Mesodermal cell (in vitro differentiated cells): ENCODE results near the gene TAPBPL. TPM values are rescaled to one million over a fixed set of nuclear protein-coding genes. Genes with fewer than 3 reads are reported as not detected.

Experiments used
- H3K27ac ChIP-seq: 2 replicates; pipeline ENCODE4 v1.7.0; 2013; ENCODE audit warnings: mild to moderate bottlenecking, low read depth, low read length, moderate library complexity; ENCODE audit not compliant: severe bottlenecking
- H3K36me3 ChIP-seq: 2 replicates; pipeline ENCODE4 v1.7.1; 2013; ENCODE audit warnings: mild to moderate bottlenecking, low read length, moderate library complexity; ENCODE audit not compliant: control insufficient read depth, insufficient read depth
- H3K4me1 ChIP-seq: one replicate; pipeline ENCODE4 v1.7.1; 2013; ENCODE audit warnings: mild to moderate bottlenecking, low read length; ENCODE audit not compliant: insufficient read depth, control insufficient read depth, poor library complexity, severe bottlenecking
- H3K4me3 ChIP-seq: 2 replicates; pipeline ENCODE4 v1.7.0; 2013; ENCODE audit warnings: low read length, control low read depth, mild to moderate bottlenecking; ENCODE audit not compliant: insufficient read depth, poor library complexity, severe bottlenecking; ENCODE audit errors: extremely low read depth
- H3K9me3 ChIP-seq: 2 replicates; pipeline ENCODE4 v1.7.1; 2013; ENCODE audit warnings: mild to moderate bottlenecking, low read length, moderate library complexity; ENCODE audit not compliant: control insufficient read depth
- WGBS, 2 experiments: methylation state at CpG; one replicate each; pipeline ENCODE4 v1.1.5; 2013; ENCODE audit warnings: missing lambda C conversion rate in 2 of 2; ENCODE audit not compliant: insufficient coverage in 2 of 2; 5-methylcytosine and 5-hydroxymethylcytosine counted together
- polyA plus RNA-seq, 2 experiments: library from polyadenylated mRNA; stranded (reverse); fragments of 50-300 nt; gene quantifications; one replicate each; pipeline ENCODE4 v1.2.3, GENCODE V29; 2013

Gene TAPBPL, protein sequence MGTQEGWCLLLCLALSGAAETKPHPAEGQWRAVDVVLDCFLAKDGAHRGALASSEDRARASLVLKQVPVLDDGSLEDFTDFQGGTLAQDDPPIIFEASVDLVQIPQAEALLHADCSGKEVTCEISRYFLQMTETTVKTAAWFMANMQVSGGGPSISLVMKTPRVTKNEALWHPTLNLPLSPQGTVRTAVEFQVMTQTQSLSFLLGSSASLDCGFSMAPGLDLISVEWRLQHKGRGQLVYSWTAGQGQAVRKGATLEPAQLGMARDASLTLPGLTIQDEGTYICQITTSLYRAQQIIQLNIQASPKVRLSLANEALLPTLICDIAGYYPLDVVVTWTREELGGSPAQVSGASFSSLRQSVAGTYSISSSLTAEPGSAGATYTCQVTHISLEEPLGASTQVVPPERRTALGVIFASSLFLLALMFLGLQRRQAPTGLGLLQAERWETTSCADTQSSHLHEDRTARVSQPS
- polyA plus RNA-seq (2013, experiment 1 of 2), result 1.4 TPM
- 1.3 TPM for polyA plus RNA-seq (2013, experiment 2 of 2)

DNA sequence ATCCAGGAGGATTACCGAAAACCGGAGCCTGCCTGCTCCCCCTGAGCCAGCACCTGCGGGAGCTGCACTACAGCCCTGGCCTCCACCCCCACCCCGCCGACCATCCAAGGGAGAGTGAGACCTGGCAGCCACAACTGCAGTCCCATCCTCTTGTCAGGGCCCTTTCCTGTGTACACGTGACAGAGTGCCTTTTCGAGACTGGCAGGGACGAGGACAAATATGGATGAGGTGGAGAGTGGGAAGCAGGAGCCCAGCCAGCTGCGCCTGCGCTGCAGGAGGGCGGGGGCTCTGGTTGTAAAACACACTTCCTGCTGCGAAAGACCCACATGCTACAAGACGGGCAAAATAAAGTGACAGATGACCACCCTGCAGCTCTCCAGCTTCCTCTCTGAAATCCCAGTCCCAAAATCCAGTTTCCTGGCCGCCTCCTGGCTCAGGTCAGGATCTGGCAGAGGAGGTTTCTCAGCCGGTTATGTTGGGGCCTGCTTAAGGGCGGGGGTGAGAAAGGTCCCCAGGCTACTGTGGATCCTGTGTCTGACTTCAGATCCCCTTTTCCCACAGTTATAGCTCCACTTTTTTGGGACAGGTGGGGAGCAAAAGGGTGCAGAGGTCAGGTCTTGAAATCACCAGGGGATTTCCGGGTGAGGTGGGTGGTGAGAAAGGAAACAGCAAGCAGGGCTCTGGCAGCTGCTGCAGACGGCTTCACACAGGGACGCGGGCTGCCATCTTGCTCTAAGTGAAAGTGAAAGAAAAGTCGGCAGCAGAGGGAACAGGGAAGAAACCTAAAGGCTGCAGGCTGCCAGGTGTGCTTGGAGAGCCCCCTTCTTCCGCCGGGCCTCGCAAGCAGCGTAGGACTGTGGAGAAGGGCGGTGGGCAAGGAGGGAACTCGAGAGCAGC is at the start of gene TAPBPL:
Gene TAPBPL (plus strand): TSS at position 695 of the 897 bp plus-strand sequence. CDS start 207 bp downstream, outside the sequence.
- 29 to 40% methylated on average over 23 to 26 of the region's 27 CpGs for WGBS, 2 experiments
- Histone ChIP-seq H3K27ac (peak within 1 kb of the TSS; percentile 83), H3K4me3 (peak within 1 kb of the TSS; percentile 31), H3K36me3 (no peaks in the 10 kb centered on the region), H3K9me3 (no peaks in the 10 kb centered on the region), H3K4me1 (peaks cover 17% of the 10 kb centered on the region)

DNA sequence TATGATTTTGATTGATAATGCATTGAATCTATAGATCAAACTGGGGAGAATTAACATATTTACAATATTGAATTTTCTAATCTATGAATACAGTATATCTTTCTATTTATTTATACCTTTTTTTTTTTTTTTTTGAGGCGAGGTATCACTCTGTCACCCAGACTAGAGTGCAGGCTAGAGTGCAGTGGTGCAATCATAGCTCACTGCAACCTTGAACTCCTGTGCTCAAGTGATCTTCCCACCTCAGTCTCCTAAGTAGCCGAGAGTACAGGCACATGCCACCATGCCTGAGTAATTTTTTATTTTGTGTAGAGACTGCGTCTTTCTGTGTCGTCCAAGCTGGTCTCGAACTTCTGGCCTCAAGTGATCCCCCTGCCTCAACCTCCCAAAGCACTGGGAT is 47.5 kb upstream of the TAPBPL start:
- Histone ChIP-seq H3K36me3 (no peaks in the 10 kb centered on the region), H3K27ac (no peak overlapping the region), H3K4me3 (no peak overlapping the region), H3K4me1 (no peaks in the 10 kb centered on the region), H3K9me3 (no peaks in the 10 kb centered on the region)
- 97% methylated on average over 4 of the region's 5 CpGs; no CpG with 5 or more reads in 1 of the 2 experiments for WGBS, 2 experiments

DNA sequence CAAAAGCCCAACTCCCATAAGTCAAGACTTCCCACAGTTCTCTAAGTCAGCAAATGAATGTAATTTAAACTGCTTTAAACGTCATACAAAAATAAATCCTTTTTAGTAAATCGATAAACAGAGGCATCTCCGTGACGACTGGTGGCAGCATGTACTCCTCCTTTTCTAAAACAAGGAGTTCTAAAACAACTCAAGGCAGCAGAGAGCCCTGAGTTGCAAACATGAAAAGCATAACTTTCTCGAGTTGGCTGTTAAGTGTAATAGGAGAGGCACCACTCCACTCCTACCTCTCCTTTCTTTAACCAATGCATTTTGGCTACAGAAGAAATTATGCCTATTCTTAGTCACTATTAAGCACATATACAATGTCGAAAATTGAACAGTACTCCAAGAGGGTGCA is 45.9 kb upstream of the TAPBPL start:
- Histone ChIP-seq H3K27ac (no peak overlapping the region), H3K36me3 (no peaks in the 10 kb centered on the region), H3K4me1 (no peaks in the 10 kb centered on the region), H3K9me3 (no peaks in the 10 kb centered on the region), H3K4me3 (no peak overlapping the region)
- 86 to 100% methylated on average over 3 to 4 of the region's 6 CpGs for WGBS, 2 experiments

DNA sequence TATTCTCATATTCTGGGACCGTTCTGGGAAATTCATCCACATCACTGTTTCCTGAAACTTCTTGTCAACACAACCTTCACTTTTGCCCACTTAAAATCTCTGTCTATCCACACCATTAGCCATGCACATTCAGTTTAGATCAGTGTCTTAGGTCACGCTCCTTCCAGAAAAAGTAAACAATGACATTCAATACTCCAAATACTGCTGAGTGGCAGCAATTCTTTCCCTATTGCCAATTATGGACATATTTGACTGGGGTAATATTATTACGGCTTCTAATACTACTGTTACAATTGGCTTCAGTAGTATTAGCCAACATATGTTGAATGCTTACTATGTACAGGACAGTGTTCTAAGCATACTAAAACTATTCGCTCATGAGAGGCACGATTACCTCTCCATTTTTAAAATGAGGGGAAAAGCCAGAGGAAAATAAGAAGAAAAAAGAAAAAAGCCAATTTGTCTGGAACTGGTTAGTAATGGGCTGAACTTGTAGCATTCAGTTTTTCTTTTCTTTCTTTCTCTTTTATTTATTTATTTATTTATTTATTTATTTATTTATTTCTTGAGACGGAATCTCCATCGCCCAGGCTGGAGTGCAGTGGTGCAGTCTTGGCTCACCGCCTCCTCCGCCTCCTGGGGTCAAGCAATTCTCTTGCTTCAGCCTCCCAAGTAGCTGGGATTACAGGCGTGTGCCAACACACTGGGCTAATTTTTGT is 44.4 kb upstream of the TAPBPL start:
- Histone ChIP-seq H3K27ac (no peak overlapping the region), H3K4me1 (no peaks in the 10 kb centered on the region), H3K36me3 (no peaks in the 10 kb centered on the region), H3K9me3 (no peaks in the 10 kb centered on the region), H3K4me3 (no peak overlapping the region)
- WGBS, 2 experiments, result 89 to 95% methylated on average over 5 of the region's 10 CpGs

DNA sequence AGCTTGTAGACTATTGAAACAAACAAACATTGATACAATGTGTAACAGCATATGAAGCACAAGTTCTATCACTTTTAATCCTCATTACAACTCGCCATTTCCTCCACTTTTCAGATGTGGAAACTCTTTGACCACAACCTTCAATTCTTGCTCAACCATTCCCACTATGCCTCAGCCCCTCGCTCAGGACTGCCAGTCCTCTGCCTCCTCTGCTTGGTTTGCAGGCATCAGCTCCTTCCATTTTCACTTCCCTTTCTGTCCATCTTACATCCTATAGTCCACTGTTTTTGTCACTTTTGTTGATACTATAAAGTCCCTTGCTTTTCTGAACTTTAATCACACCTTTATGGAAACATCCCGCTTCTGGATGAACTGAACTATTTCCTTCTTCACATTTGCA is 35.2 kb upstream of the TAPBPL start:
- Histone ChIP-seq H3K27ac (no peak overlapping the region), H3K9me3 (no peaks in the 10 kb centered on the region), H3K4me1 (no peaks in the 10 kb centered on the region), H3K4me3 (no peak overlapping the region), H3K36me3 (no peaks in the 10 kb centered on the region)
- WGBS, 2 experiments, result 82 to 86% methylated on average over 3 of the region's 3 CpGs

DNA sequence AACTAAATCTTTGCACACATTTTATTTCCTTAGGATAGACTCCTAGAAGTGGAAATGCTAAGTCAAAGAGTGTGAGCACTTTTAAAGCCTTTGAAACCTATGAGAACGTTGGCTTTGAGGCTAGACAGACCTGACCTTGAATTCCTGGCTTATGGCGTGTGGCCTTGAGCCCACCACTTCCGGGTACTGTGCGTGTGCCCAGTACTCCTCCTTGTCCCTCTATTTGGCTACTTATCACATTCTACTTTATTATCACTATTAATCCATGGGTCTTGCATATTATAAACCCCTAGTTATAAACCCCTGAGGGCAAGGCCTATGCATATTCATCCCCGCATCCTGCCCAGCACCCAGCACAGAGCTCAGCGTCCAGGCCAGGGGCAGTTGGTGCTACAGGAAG is 33.0 kb upstream of the TAPBPL start:
- H3K27ac ChIP-seq, result no peak overlapping the region
- no peaks in the 10 kb centered on the region for H3K9me3 ChIP-seq
- H3K4me3 ChIP-seq, result no peak overlapping the region
- 68 to 75% methylated on average over 4 to 6 of the region's 6 CpGs for WGBS, 2 experiments
- no peaks in the 10 kb centered on the region for H3K4me1 ChIP-seq
- H3K36me3 ChIP-seq, result no peaks in the 10 kb centered on the region

DNA sequence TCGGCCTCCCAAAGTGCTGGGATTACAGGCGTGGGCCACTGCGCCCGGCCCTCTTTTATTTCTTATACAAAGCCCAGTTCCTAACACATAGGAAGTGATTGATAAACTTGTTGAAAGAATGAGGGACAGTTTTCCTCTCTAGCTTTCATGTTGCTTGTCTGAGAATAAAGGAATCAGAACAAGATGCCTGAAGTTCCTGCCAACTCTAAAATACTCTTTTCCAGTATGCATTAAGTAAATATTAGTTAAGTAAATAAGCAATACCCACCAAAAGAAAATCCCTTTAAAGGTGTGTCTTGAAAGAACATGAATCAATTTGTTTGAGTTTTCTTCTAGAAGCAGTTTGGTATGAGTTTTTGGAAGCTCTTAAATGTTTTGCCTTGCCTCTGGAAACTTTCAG is 31.5 kb upstream of the TAPBPL start:
- Histone ChIP-seq H3K9me3 (no peaks in the 10 kb centered on the region), H3K4me3 (no peak overlapping the region), H3K36me3 (no peaks in the 10 kb centered on the region), H3K27ac (no peak overlapping the region), H3K4me1 (no peaks in the 10 kb centered on the region)
- no CpG with 5 or more reads among the region's 4 CpGs for WGBS, 2 experiments

DNA sequence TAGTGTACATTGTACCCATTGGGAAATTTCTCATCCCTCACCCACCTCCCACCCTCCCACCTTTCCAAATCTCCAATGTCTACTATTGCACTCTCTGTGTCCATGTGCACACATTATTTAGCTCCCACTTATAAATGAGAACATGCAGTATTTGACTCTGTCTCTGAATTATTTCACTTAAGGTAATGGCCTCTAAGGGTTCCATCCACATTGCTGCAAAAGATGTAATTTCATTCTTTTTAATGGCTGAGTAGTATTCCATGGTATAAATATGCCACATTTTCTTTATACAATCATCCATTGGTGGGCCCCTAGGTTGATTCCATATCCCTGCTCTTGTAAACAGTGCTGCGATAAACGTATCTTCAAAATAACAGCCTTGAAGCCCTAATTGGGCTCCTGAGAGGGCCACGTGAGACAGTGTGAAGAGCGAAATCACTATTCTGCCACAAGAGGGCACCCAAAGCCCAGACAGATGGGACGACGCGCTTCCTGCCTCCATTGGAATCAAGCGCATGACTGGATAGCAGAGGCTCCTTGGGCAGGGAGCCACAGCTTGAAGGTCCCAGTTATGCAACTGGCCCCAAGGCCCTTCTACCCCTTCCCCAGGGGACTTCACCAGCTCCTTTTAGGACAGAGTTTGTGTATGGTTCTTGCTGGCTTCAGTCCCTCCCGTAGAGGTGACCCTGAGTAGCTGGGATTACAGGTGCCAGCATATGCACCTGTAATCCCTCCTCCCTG is 28.4 kb upstream of the TAPBPL start:
- Histone ChIP-seq H3K9me3 (no peaks in the 10 kb centered on the region), H3K27ac (no peak overlapping the region), H3K36me3 (no peaks in the 10 kb centered on the region), H3K4me1 (no peaks in the 10 kb centered on the region), H3K4me3 (no peak overlapping the region)
- WGBS, 2 experiments, result 10 to 17% methylated on average over 7 to 8 of the region's 9 CpGs

DNA sequence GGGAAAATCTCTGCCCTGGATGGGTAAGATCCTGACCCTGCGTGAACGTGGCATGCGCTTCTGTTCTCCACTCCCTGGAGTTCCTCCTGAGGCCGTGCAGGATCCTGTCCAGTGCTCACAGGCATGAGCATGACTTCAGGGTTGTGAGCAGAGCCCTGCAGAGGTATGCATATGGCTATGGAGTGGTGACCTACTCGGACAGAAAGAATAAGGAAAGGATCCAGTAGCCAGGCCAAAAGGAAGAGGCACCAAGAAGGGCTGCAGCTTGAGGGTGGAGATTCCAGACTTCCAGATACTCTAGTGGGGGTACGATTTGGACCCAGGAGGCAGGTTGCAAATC is 27.9 kb upstream of the TAPBPL start:
- no peaks in the 10 kb centered on the region for H3K36me3 ChIP-seq
- WGBS, 2 experiments, result 71 to 88% methylated on average over 5 of the region's 6 CpGs
- H3K4me1 ChIP-seq, result no peaks in the 10 kb centered on the region
- H3K27ac ChIP-seq, result no peak overlapping the region
- H3K4me3 ChIP-seq, result no peak overlapping the region
- H3K9me3 ChIP-seq, result no peaks in the 10 kb centered on the region

DNA sequence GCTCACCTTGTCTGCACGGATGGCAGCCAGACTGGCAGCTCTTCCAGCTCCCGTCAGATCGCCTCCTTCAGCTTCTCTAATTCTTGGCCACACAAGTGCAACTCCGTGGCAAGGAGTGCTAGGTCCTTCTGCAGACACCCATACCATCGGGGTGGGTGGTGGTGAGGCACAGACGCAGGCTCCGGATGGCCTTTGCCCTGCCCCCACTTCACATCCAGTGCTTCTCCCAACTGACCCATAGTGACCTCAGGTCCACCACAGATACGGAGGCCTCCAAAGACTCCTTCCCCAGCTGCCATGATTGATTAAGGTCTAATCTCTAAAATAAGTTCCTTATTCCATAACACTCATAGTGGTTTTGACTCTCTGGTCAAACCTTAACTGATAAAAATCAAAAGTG is 27.0 kb upstream of the TAPBPL start:
- Histone ChIP-seq H3K4me1 (no peaks in the 10 kb centered on the region), H3K36me3 (no peaks in the 10 kb centered on the region), H3K4me3 (no peak overlapping the region), H3K27ac (no peak overlapping the region), H3K9me3 (no peaks in the 10 kb centered on the region)
- WGBS, 2 experiments, result 76 to 92% methylated on average over 4 to 8 of the region's 8 CpGs
